Smooth muscle cell of the brain vasculature (primary cell): ENCODE measurements around the gene GAGE12J.
"Not testable (repeated sequence)": the region's sequence is repeated elsewhere in the genome, so short reads cannot be mapped to it uniquely, and the experiment has no call there.

Experiments
- DNase-seq: peaks from one replicate; pipeline ENCODE4 v3.0.0-alpha.2; 2012; ENCODE audit warnings: low read depth, low spot score

The GAGE12J gene

GRCh38 chrX:49321737-49322136 is at the start of gene GAGE12J:
GAGE12J (plus strand) TSS chrX:49322037; CDS start chrX:49323194, 1,157 bp downstream.
- DNase-seq = not testable (repeated sequence)

GRCh38 chrX:49272421-49272820 is 49.4 kb upstream of the GAGE12J start:
- DNase-seq = no peak

GRCh38 chrX:49273181-49273727 is 48.6 kb upstream of the GAGE12J start:
- DNase-seq = no peak

GRCh38 chrX:49276207-49276606 is 45.6 kb upstream of the GAGE12J start:
- DNase-seq = no peak

- DNase-seq = no peak
Measured at GRCh38 chrX:49276671-49277534, 44.9 kb upstream of the GAGE12J start.

- no peak for DNase-seq
Measured at GRCh38 chrX:49277535-49277830, 44.4 kb upstream of the GAGE12J start.

GRCh38 chrX:49278081-49278480 is 43.8 kb upstream of the GAGE12J start:
- DNase-seq = no peak

- DNase-seq = no peak
Measured at GRCh38 chrX:49282647-49283011, 39.2 kb upstream of the GAGE12J start.

- no peak for DNase-seq
Measured at GRCh38 chrX:49284212-49284611, 37.6 kb upstream of the GAGE12J start.

- no peak for DNase-seq
Measured at GRCh38 chrX:49286136-49286535, 35.7 kb upstream of the GAGE12J start.

GRCh38 chrX:49286581-49286980 is 35.3 kb upstream of the GAGE12J start:
- DNase-seq = no peak

GRCh38 chrX:49287665-49288064 is 34.2 kb upstream of the GAGE12J start:
- no peak for DNase-seq

GRCh38 chrX:49290215-49290614 is 31.6 kb upstream of the GAGE12J start:
- no peak for DNase-seq

GRCh38 chrX:49291615-49292337 is 30.1 kb upstream of the GAGE12J start:
- DNase-seq = no peak

- no peak for DNase-seq
Measured at GRCh38 chrX:49292400-49293362, 29.2 kb upstream of the GAGE12J start.

- not testable (repeated sequence) for DNase-seq
Measured at GRCh38 chrX:49299293-49299692, 22.5 kb upstream of the GAGE12J start.

GRCh38 chrX:49300703-49301102 is 21.1 kb upstream of the GAGE12J start:
- no peak for DNase-seq

- DNase-seq = no peak
Measured at GRCh38 chrX:49303346-49303745, 18.5 kb upstream of the GAGE12J start, which contains the start of gene GAGE10. GAGE10 (plus strand) TSS chrX:49303646; CDS start chrX:49304860, 1,214 bp downstream.

GRCh38 chrX:49307775-49308174 is 14.1 kb upstream of the GAGE12J start:
- DNase-seq = not testable (repeated sequence)

GRCh38 chrX:49308604-49309269 is 13.1 kb upstream of the GAGE12J start:
- no peak for DNase-seq

- no peak for DNase-seq
Measured at GRCh38 chrX:49309401-49309981, 12.3 kb upstream of the GAGE12J start.
